ENCODE measurements around the gene CALHM5. TPM values are rescaled to one million over a fixed set of nuclear protein-coding genes. Genes with fewer than 3 reads are reported as not detected.

The CALHM5 gene
- total and polyA plus RNA-seq, 10 of the 15 experiments (the other 5 are each of a cell fraction or from before 2014, with no cell fraction given) = not detected

DNA sequence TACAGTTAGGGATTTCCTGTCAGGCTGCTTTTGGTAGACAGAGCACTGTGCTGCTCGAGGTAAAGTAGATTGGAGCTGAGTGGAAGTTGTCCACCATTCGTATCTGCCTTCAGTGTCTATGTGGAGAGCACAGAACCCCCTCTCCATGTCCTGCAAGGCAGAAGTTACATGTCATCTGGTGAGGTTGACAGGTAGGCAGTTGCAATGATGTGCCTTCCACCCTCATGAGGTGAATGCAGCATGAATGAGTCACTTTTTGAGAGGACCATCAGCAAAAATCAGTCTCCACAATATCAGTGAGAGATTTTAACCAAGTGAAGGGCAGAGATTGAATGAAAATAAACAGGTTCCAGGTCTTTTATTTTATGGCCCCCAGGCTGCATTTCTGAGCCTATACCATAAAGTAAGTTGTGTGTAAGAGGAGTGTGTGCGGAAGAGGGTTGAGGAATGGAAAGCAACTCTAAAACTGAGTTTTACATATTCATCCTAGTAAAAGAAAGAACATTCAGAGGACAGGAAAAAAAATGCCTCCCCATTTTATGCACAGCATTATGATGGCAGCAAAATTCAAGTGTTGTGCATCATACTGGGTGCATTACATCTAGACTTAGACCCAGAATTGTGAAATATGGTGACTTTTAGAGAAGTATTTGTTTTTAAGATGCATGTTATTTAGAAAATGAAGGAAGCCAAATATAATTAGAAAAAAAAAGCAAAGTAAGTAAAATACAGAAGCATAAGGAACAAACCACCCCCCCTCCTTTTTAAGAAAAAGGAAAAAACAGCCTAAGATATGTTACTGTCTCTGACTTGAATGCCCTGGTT lies 18.2 kb downstream of the CALHM5 start:
- ChIA-PET POLR2A (no interaction called here), RAD21 (ENCODE audit: unreplicated experiment) (interaction anchor here (0.8 to 1.5 kb wide), 5 partner anchors 137 to 261 kb away, joined by 3 to 8 read pairs (median 4); no protein-coding TSS in a partner anchor), CTCF (interaction anchor here (1.0 to 1.8 kb wide), 8 partner anchors 9 to 260 kb away, joined by 3 to 16 read pairs (median 5); no protein-coding TSS in a partner anchor), SMC1A (ENCODE audit: uncharacterized antibody, unreplicated experiment) (interaction anchor here (0.9 to 1.3 kb wide), 5 partner anchors 137 to 242 kb away, joined by 3 to 9 read pairs (median 4); no protein-coding TSS in a partner anchor)
- Histone ChIP-seq H3K4me2 (ENCODE audit: control insufficient read depth, insufficient read depth) (no peak overlapping the region), H3K9ac (ENCODE audit: control insufficient read depth, insufficient read depth, low read length) (no peak overlapping the region), H4K20me1 (ENCODE audit: control insufficient read depth, insufficient read depth) (no peaks in the 10 kb centered on the region), H3K9me3 (replicated peaks; ENCODE audit: control insufficient read depth, insufficient read depth, low read length) (no peaks in the 10 kb centered on the region), H3K27ac (ENCODE audit: control insufficient read depth, insufficient read depth) (no peak overlapping the region), H3K36me3 (ENCODE audit: control insufficient read depth in 2 of 2, insufficient read depth in 2 of 2, low read length in 1 of 2) (no peaks in the 10 kb centered on the region), H3K79me2 (ENCODE audit: control insufficient read depth, insufficient read depth, low read length) (no peaks in the 10 kb centered on the region), H3K27me3 (replicated peaks in 1 of 2; ENCODE audit: control insufficient read depth in 2 of 2, insufficient read depth in 2 of 2, low read length in 1 of 2) (no peaks in the 10 kb centered on the region; a peak in 1 of 4 replicates), H3K4me3 (no peak overlapping the region), H2AFZ (ENCODE audit: control insufficient read depth, low read depth, low read length) (no peak overlapping the region), H3K4me1 (ENCODE audit: control insufficient read depth, insufficient read depth, low read length) (no peaks in the 10 kb centered on the region)
- intact Hi-C loops (cut with micrococcal nuclease; ENCODE audit: unreplicated experiment) = loop anchor here (5.0 kb wide), 2 partner anchors 312 to 318 kb away; no protein-coding TSS in a partner anchor
- FAIRE-seq = no peak
- no peak for TF ChIP-seq CHD1 (IDR thresholded peaks at IDR 0.05; ENCODE audit: low read depth, low read length)
- no peak for TF ChIP-seq BCL11A (IDR thresholded peaks at IDR 0.05; ENCODE audit: low read depth, low read length)
- no peak for TF ChIP-seq EGR1 (IDR thresholded peaks at IDR 0.05; ENCODE audit: borderline replicate concordance in 1 of 2, low read depth in 2 of 2, low read length in 2 of 2)
- no TSS peak for BruUV-seq (replicated peaks)
- ATAC-seq = peak; percentile 13; the same call in 1 of the 3 replicates
- 44% methylated on average over 3 of the region's 3 CpGs for WGBS (ENCODE audit: insufficient coverage, insufficient replicate concordance, low lambda C conversion rate, missing lambda C conversion rate)
- in situ Hi-C loops (cut with MboI) = loop anchor here (5.0 kb wide), 1 partner anchor 252 kb away; the partner anchor contains the start of gene TSPYL1
- no peak for DNase-seq (ENCODE audit: low read depth, low spot score)

DNA sequence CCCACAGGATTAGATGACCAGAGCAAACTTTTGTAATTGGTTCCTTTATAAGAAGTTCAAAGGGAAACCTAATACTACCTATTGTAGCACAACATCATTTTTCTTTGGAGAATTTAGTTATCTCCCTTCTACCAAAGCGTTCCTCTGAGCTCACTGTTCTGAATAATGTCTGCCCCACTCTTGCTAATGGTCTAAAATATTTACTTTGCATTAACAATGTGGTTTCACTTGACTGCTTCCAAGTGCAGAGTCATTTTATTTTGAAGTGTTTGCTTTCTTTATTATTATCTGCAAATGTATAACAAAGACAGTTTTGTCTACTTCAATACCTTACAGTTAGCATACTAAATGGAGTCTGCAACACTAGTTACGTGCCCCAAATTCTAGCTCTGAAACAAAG lies 19.0 kb downstream of the CALHM5 start:
- H3K79me2 ChIP-seq (ENCODE audit: control insufficient read depth, insufficient read depth, low read length) = no peaks in the 10 kb centered on the region
- POLR2A ChIA-PET = no interaction called here
- no peak for FAIRE-seq
- in situ Hi-C loops (cut with MboI) (loop anchor here (5.0 kb wide), 1 partner anchor 253 kb away; the partner anchor contains the start of gene TSPYL1), intact Hi-C loops (cut with micrococcal nuclease; ENCODE audit: unreplicated experiment) (loop anchor here (5.0 kb wide), 2 partner anchors 313 to 317 kb away; no protein-coding TSS in a partner anchor)
- H4K20me1 ChIP-seq (ENCODE audit: control insufficient read depth, insufficient read depth) = no peaks in the 10 kb centered on the region
- DNase-seq (ENCODE audit: low read depth, low spot score) = no peak
- H3K9ac ChIP-seq (ENCODE audit: control insufficient read depth, insufficient read depth, low read length) = no peak overlapping the region
- H3K27ac ChIP-seq (ENCODE audit: control insufficient read depth, insufficient read depth) = no peak overlapping the region
- no TSS peak for BruUV-seq (replicated peaks)
- no peak overlapping the region for H2AFZ ChIP-seq (ENCODE audit: control insufficient read depth, low read depth, low read length)
- no peaks in the 10 kb centered on the region for H3K9me3 ChIP-seq (replicated peaks; ENCODE audit: control insufficient read depth, insufficient read depth, low read length)
- H3K36me3 ChIP-seq (ENCODE audit: control insufficient read depth in 2 of 2, insufficient read depth in 2 of 2, low read length in 1 of 2) = no peaks in the 10 kb centered on the region
- CTCF ChIA-PET = interaction anchor here (0.7 to 1.5 kb wide), 8 partner anchors 10 to 261 kb away, joined by 3 to 16 read pairs (median 4); no protein-coding TSS in a partner anchor
- H3K27me3 ChIP-seq (replicated peaks in 1 of 2; ENCODE audit: control insufficient read depth in 2 of 2, insufficient read depth in 2 of 2, low read length in 1 of 2) = peaks cover 2 to 3% of the 10 kb centered on the region in 2 experiments; a peak in 2 of 4 replicates
- H3K4me1 ChIP-seq (ENCODE audit: control insufficient read depth, insufficient read depth, low read length) = no peaks in the 10 kb centered on the region
- SMC1A ChIA-PET (ENCODE audit: uncharacterized antibody, unreplicated experiment) = interaction anchor here (0.9 to 1.3 kb wide), 7 partner anchors 12 to 242 kb away, joined by 3 to 9 read pairs (median 4); no protein-coding TSS in a partner anchor
- WGBS (ENCODE audit: insufficient coverage, insufficient replicate concordance, low lambda C conversion rate, missing lambda C conversion rate) = 15% methylated on average over 2 of the region's 2 CpGs
- no peak overlapping the region for H3K4me2 ChIP-seq (ENCODE audit: control insufficient read depth, insufficient read depth)
- RAD21 ChIA-PET (ENCODE audit: unreplicated experiment) = interaction anchor here (0.8 to 1.5 kb wide), 5 partner anchors 137 to 262 kb away, joined by 3 to 8 read pairs (median 4); no protein-coding TSS in a partner anchor
- ATAC-seq = no peak
- H3K4me3 ChIP-seq = no peak overlapping the region
- no peak for TF ChIP-seq SREBF1 (IDR thresholded peaks at IDR 0.05; ENCODE audit: low read length)
- TF ChIP-seq, protein P1, sequence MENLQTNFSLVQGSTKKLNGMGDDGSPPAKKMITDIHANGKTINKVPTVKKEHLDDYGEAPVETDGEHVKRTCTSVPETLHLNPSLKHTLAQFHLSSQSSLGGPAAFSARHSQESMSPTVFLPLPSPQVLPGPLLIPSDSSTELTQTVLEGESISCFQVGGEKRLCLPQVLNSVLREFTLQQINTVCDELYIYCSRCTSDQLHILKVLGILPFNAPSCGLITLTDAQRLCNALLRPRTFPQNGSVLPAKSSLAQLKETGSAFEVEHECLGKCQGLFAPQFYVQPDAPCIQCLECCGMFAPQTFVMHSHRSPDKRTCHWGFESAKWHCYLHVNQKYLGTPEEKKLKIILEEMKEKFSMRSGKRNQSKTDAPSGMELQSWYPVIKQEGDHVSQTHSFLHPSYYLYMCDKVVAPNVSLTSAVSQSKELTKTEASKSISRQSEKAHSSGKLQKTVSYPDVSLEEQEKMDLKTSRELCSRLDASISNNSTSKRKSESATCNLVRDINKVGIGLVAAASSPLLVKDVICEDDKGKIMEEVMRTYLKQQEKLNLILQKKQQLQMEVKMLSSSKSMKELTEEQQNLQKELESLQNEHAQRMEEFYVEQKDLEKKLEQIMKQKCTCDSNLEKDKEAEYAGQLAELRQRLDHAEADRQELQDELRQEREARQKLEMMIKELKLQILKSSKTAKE (IDR thresholded peaks at IDR 0.05; ENCODE audit: low read depth, poor library complexity, severe bottlenecking) = no peak
- TF ChIP-seq, protein P2, sequence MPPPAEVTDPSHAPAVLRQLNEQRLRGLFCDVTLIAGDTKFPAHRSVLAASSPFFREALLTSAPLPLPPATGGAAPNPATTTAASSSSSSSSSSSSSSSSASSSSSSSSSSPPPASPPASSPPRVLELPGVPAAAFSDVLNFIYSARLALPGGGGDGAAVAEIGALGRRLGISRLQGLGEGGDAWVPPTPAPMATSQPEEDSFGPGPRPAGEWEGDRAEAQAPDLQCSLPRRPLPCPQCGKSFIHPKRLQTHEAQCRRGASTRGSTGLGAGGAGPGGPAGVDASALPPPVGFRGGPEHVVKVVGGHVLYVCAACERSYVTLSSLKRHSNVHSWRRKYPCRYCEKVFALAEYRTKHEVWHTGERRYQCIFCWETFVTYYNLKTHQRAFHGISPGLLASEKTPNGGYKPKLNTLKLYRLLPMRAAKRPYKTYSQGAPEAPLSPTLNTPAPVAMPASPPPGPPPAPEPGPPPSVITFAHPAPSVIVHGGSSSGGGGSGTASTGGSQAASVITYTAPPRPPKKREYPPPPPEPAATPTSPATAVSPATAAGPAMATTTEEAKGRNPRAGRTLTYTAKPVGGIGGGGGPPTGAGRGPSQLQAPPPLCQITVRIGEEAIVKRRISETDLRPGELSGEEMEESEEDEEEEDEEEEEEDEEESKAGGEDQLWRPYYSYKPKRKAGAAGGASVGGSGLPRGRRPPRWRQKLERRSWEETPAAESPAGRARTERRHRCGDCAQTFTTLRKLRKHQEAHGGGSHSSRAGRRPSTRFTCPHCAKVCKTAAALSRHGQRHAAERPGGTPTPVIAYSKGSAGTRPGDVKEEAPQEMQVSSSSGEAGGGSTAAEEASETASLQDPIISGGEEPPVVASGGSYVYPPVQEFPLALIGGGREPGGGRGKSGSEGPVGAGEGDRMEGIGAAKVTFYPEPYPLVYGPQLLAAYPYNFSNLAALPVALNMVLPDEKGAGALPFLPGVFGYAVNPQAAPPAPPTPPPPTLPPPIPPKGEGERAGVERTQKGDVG (CRISPR knock-in tag; IDR thresholded peaks at IDR 0.05) = no peak
- no peak for TF ChIP-seq NBN (IDR thresholded peaks at IDR 0.05)
- TF ChIP-seq KAT2A (conservative IDR thresholded peaks at IDR 0.05; ENCODE audit: control insufficient read depth, low read depth, low read length) = no peak
